ENCODE data around the gene ITLN2.
"Not testable (repeated sequence)": the region's sequence is repeated elsewhere in the genome, so short reads cannot be mapped to it uniquely, and the experiment has no call there.

ITLN2 gene

GRCh38 chr1:160950657-160951056 lies 4.0 kb downstream of the ITLN2 start:
- TF ChIP-seq, protein P1, sequence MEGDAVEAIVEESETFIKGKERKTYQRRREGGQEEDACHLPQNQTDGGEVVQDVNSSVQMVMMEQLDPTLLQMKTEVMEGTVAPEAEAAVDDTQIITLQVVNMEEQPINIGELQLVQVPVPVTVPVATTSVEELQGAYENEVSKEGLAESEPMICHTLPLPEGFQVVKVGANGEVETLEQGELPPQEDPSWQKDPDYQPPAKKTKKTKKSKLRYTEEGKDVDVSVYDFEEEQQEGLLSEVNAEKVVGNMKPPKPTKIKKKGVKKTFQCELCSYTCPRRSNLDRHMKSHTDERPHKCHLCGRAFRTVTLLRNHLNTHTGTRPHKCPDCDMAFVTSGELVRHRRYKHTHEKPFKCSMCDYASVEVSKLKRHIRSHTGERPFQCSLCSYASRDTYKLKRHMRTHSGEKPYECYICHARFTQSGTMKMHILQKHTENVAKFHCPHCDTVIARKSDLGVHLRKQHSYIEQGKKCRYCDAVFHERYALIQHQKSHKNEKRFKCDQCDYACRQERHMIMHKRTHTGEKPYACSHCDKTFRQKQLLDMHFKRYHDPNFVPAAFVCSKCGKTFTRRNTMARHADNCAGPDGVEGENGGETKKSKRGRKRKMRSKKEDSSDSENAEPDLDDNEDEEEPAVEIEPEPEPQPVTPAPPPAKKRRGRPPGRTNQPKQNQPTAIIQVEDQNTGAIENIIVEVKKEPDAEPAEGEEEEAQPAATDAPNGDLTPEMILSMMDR (IDR thresholded peaks at IDR 0.05; ENCODE audit: low read depth, low read length, missing control alignments): no peak
- Histone ChIP-seq H3K4me3 (ENCODE audit: low read depth, low read length) (no peak overlapping the region), H3K36me3 (replicated peaks) (no peaks in the 10 kb centered on the region), H3K27me3 (replicated peaks) (no peaks in the 10 kb centered on the region), H3K27ac (no peak overlapping the region)
- in situ Hi-C loops (cut with HindIII; ENCODE audit: low pct_ligation_motif_present, low sequenced_read_pairs): no loop called here
- no peak for DNase-seq

DNA sequence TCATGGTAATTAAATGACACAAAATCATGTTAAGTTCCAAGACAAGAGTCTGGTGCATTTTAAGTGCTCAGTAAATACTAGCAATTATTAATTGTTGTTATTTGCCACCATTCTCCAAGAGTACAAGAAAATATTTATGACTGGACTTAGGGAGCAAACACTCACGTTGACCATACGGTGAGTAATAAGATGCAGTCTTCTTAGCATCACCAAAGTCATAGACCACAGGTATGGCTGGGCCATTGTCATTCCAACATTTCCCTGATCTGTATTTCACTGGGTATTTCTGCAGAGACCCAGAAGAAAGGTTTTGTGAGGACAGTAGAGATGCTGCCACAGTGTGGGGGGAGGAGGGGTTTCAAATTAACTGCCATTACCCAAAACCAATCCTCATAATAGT lies 4.7 kb downstream of the ITLN2 start:
- no peak for DNase-seq
- Histone ChIP-seq H3K27ac (no peak overlapping the region), H3K36me3 (replicated peaks) (no peaks in the 10 kb centered on the region), H3K4me3 (ENCODE audit: low read depth, low read length) (no peak overlapping the region), H3K27me3 (replicated peaks) (no peaks in the 10 kb centered on the region)
- in situ Hi-C loops (cut with HindIII; ENCODE audit: low pct_ligation_motif_present, low sequenced_read_pairs): no loop called here
- TF ChIP-seq, protein P1 (IDR thresholded peaks at IDR 0.05; ENCODE audit: low read depth, low read length, missing control alignments): no peak

DNA sequence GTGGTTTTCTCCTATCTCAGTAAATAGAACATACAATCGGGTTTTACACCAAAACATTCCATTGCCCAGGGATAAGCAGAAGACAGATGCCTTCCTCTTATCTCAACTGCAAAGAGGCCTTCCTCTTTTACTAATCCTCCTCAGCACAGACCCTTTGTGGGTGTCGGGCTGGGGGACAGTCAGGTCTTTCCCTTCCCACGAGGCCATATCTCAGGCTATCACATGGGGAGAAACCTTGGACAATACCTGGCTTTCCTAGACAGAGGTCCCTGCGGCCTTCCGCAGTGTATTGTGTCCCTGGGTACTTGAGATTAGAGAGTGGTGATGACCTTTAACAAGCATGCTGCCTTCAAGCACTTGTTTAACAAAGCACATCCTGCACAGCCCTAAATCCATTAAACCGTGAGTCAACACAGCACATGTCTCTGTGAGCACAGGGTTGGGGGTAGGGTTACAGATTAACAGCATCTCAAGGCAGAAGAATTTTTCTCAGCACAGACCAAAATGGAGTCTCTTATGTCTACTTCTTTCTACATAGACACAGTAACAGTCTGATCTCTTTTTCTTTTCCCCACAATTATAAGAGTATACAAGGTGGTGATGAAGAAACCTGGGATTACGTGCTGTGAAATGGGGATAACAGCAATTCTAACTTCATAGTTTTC lies 5.3 kb downstream of the ITLN2 start:
- H3K27ac ChIP-seq; in situ Hi-C loops (cut with HindIII; ENCODE audit: low pct_ligation_motif_present, low sequenced_read_pairs); H3K27me3 ChIP-seq (replicated peaks); H3K36me3 ChIP-seq (replicated peaks); H3K4me3 ChIP-seq (ENCODE audit: low read depth, low read length): not testable (repeated sequence)
- DNase-seq: peak; percentile 9

- DNase-seq; in situ Hi-C loops (cut with HindIII; ENCODE audit: low pct_ligation_motif_present, low sequenced_read_pairs); H3K4me3 ChIP-seq (ENCODE audit: low read depth, low read length); H3K27ac ChIP-seq; H3K27me3 ChIP-seq (replicated peaks); H3K36me3 ChIP-seq (replicated peaks): not testable (repeated sequence)
These were observed 7.3 kb downstream of the ITLN2 start for GRCh38 chr1:160947174-160947759.

DNA sequence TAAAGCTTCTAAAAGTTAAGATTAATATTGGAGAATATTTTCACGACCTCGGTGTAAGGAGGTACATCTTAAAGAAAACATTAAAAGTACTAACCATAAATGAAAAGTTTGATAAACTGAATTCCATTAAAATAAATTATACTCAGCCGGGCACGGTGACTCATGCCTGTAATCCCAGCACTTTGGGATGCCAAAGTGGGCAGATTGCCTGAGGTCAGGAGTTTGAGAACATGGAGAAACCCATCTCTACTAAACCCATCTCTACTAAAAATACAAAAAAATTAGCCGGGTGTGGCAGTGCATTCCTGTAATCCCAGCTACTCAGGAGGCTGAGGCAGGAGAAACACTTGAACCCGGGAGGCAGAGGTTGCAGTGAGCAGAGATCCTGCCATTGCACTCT lies 8.7 kb downstream of the ITLN2 start:
- in situ Hi-C loops (cut with HindIII; ENCODE audit: low pct_ligation_motif_present, low sequenced_read_pairs); DNase-seq; H3K4me3 ChIP-seq (ENCODE audit: low read depth, low read length); H3K27me3 ChIP-seq (replicated peaks); H3K36me3 ChIP-seq (replicated peaks); H3K27ac ChIP-seq: not testable (repeated sequence)

- H3K36me3 ChIP-seq (replicated peaks): no peaks in the 10 kb centered on the region
- in situ Hi-C loops (cut with HindIII; ENCODE audit: low pct_ligation_motif_present, low sequenced_read_pairs): no loop called here
- TF ChIP-seq, protein P1 (IDR thresholded peaks at IDR 0.05; ENCODE audit: low read depth, low read length, missing control alignments): no peak
- DNase-seq: no peak
- H3K27ac ChIP-seq: no peak overlapping the region
- no peaks in the 10 kb centered on the region for H3K27me3 ChIP-seq (replicated peaks)
- H3K4me3 ChIP-seq (ENCODE audit: low read depth, low read length): no peak overlapping the region
These were observed 9.5 kb downstream of the ITLN2 start for GRCh38 chr1:160945079-160945478.

- no peaks in the 10 kb centered on the region for H3K36me3 ChIP-seq (replicated peaks)
- no peak for DNase-seq
- H3K27me3 ChIP-seq (replicated peaks): no peaks in the 10 kb centered on the region
- no peak overlapping the region for H3K27ac ChIP-seq
- no peak overlapping the region for H3K4me3 ChIP-seq (ENCODE audit: low read depth, low read length)
- TF ChIP-seq, protein P1 (IDR thresholded peaks at IDR 0.05; ENCODE audit: low read depth, low read length, missing control alignments): no peak
- in situ Hi-C loops (cut with HindIII; ENCODE audit: low pct_ligation_motif_present, low sequenced_read_pairs): no loop called here
These were observed 11.7 kb downstream of the ITLN2 start for GRCh38 chr1:160942926-160943325.

- H3K27ac ChIP-seq; H3K36me3 ChIP-seq (replicated peaks); H3K4me3 ChIP-seq (ENCODE audit: low read depth, low read length); DNase-seq; in situ Hi-C loops (cut with HindIII; ENCODE audit: low pct_ligation_motif_present, low sequenced_read_pairs); H3K27me3 ChIP-seq (replicated peaks): not testable (repeated sequence)
These were observed 17.9 kb downstream of the ITLN2 start for GRCh38 chr1:160936666-160937065.

Data from brain microvascular endothelial cell (primary cell).